GM23338 (cell line): ENCODE data around the gene FKBP1A. TPM values are rescaled to one million over a fixed set of nuclear protein-coding genes. Genes with fewer than 3 reads are reported as not detected.

ENCODE experiments used
- ATAC-seq: fragments of 200-7000 bp; cut with Tn5 transposase; 3 replicates; pipeline ENCODE4 v1.9.1; 2020
- DNase-seq: peaks from one replicate; pipeline ENCODE4 v3.0.0-alpha.2; 2015; ENCODE audit warnings: low spot score
- H2AFZ ChIP-seq: fragments of 200-600 bp; sonication (generic); 2 replicates; pipeline ENCODE4 v1.8.0; 2016; ENCODE audit warnings: antibody characterized with exemption, mild to moderate bottlenecking, moderate library complexity
- H3F3A ChIP-seq: fragments of 200-600 bp; sonication (generic); replicated peaks from 2 replicates; pipeline ENCODE4 v1.8.0; 2017; ENCODE audit warnings: antibody characterized with exemption, mixed run types, low read depth
- H3K27ac ChIP-seq: fragments of 200-600 bp; sonication (generic); 2 replicates; pipeline ENCODE4 v1.6.1; 2016; ENCODE audit warnings: low read depth
- H3K27me3 ChIP-seq: fragments of 200-600 bp; sonication (generic); 2 replicates; pipeline ENCODE4 v1.8.0; 2016; ENCODE audit warnings: mild to moderate bottlenecking, mixed run types, moderate library complexity; ENCODE audit not compliant: insufficient read depth
- H3K36me3 ChIP-seq: fragments of 200-600 bp; sonication (generic); 2 replicates; pipeline ENCODE4 v1.8.0; 2016; ENCODE audit warnings: mild to moderate bottlenecking; ENCODE audit not compliant: insufficient read depth
- H3K4me1 ChIP-seq: fragments of 200-600 bp; sonication (generic); 2 replicates; pipeline ENCODE4 v1.8.0; 2016; ENCODE audit warnings: mild to moderate bottlenecking, moderate library complexity; ENCODE audit not compliant: insufficient read depth
- H3K4me2 ChIP-seq: fragments of 200-600 bp; sonication (generic); 2 replicates; pipeline ENCODE4 v1.7.1; 2017; ENCODE audit warnings: mixed run types
- H3K4me3 ChIP-seq: fragments of 200-600 bp; sonication (generic); 2 replicates; pipeline ENCODE4 v1.6.1; 2016; ENCODE audit warnings: mixed run types
- H3K79me2 ChIP-seq: fragments of 200-600 bp; sonication (generic); replicated peaks from 2 replicates; pipeline ENCODE4 v1.8.0; 2017; ENCODE audit warnings: mild to moderate bottlenecking; ENCODE audit not compliant: insufficient read depth
- H3K9me2 ChIP-seq: fragments of 200-600 bp; sonication (generic); 2 replicates; pipeline ENCODE4 v1.8.0; 2017; ENCODE audit not compliant: insufficient read depth
- H4K20me1 ChIP-seq: fragments of 200-600 bp; sonication (generic); replicated peaks from 2 replicates; pipeline ENCODE4 v1.8.0; 2017; ENCODE audit warnings: mild to moderate bottlenecking; ENCODE audit not compliant: insufficient read depth
- H3K27ac Mint-ChIP-seq: 2 replicates; pipeline ENCODE4 v1.8.0; 2020; ENCODE audit warnings: inconsistent platforms, mild to moderate bottlenecking, moderate library complexity, mixed read lengths
- H3K27me3 Mint-ChIP-seq: 3 replicates; pipeline ENCODE4 v1.8.0; 2022; ENCODE audit warnings: low read depth, mild to moderate bottlenecking, moderate library complexity, mixed read lengths, inconsistent platforms; ENCODE audit not compliant: insufficient read depth, poor library complexity
- H3K36me3 Mint-ChIP-seq: 3 replicates; pipeline ENCODE4 v1.8.0; 2021; ENCODE audit warnings: low read depth, mild to moderate bottlenecking, inconsistent platforms, moderate library complexity, mixed read lengths
- H3K4me1 Mint-ChIP-seq: 3 replicates; pipeline ENCODE4 v1.8.0; 2020; ENCODE audit warnings: mild to moderate bottlenecking, inconsistent platforms, mixed read lengths
- H3K4me3 Mint-ChIP-seq: 3 replicates; pipeline ENCODE4 v1.8.0; 2021; ENCODE audit warnings: moderate library complexity, mild to moderate bottlenecking, inconsistent platforms, mixed read lengths
- H3K9me3 Mint-ChIP-seq: 3 replicates; pipeline ENCODE4 v1.8.0; 2020; ENCODE audit warnings: moderate library complexity, mild to moderate bottlenecking, inconsistent platforms, mixed read lengths
- ETS1 ChIP-seq: IDR thresholded peaks from 2 replicates; pipeline ENCODE4 v1.6.1; 2016; ENCODE audit warnings: antibody characterized with exemption
- EZH2 ChIP-seq: fragments of 200-600 bp; sonication (generic); IDR thresholded peaks from one replicate; pipeline ENCODE4 v1.8.0; 2017; ENCODE audit warnings: antibody characterized with exemption, mild to moderate bottlenecking, low read depth; ENCODE audit not compliant: unreplicated experiment
- EZH2phosphoT487 ChIP-seq: fragments of 200-600 bp; sonication (generic); IDR thresholded peaks from one replicate; pipeline ENCODE4 v1.8.1; 2018; ENCODE audit warnings: antibody characterized with exemption; ENCODE audit not compliant: unreplicated experiment
- JUNB ChIP-seq: IDR thresholded peaks from one replicate; pipeline ENCODE4 v1.6.1; 2016; ENCODE audit warnings: antibody characterized with exemption; ENCODE audit not compliant: unreplicated experiment
- NANOG ChIP-seq: IDR thresholded peaks from 2 replicates; pipeline ENCODE4 v1.6.1; 2016; ENCODE audit warnings: antibody characterized with exemption, borderline replicate concordance
- POLR2AphosphoS5 ChIP-seq: IDR thresholded peaks from 2 replicates; pipeline ENCODE4 v1.6.1; 2016; ENCODE audit warnings: antibody characterized with exemption, low read depth
- REST ChIP-seq: IDR thresholded peaks from one replicate; pipeline ENCODE4 v1.6.1; 2018; ENCODE audit warnings: antibody characterized with exemption; ENCODE audit not compliant: unreplicated experiment
- STAT1 ChIP-seq: IDR thresholded peaks from one replicate; pipeline ENCODE4 v1.6.1; 2016; ENCODE audit warnings: antibody characterized with exemption; ENCODE audit not compliant: unreplicated experiment
- ZNF331 ChIP-seq: fragments of 250-450 bp; sonication (Bioruptor Pico); IDR thresholded peaks from 2 replicates; pipeline ENCODE4 v1.5.0; 2020; ENCODE audit warnings: low read depth, mild to moderate bottlenecking, moderate library complexity
- ZNF462 ChIP-seq: fragments of 250-450 bp; sonication (Bioruptor Pico); IDR thresholded peaks from 2 replicates; pipeline ENCODE4 v1.5.0; 2020; ENCODE audit warnings: mild to moderate bottlenecking, moderate library complexity
- polyA plus RNA-seq: library from polyadenylated mRNA; unstranded; fragments of >200 nt; fragmentation: Nextera tagmentation; extraction: Ambion mirVana; gene quantifications from 2 replicates; pipeline ENCODE4 v1.2.1, GENCODE V29; 2016
- total RNA-seq: library from RNA; depleted of rRNA; stranded (reverse); fragments of >200 nt; shearing (Covaris generic); gene quantifications from 2 replicates; pipeline ENCODE4 v1.2.3, GENCODE V29; 2014
- TF ChIP-seq, protein P1 (sequence below), 2 experiments: fragments of 200-600 bp in 1 of 2; sonication (generic) in 1 of 2; conservative IDR thresholded peaks; 2 replicates each; pipeline versions ENCODE4 v1.5.1 to v1.6.1; 2016 to 2017; ENCODE audit warnings: antibody characterized with exemption in 2 of 2, low read depth in 2 of 2, mild to moderate bottlenecking in 2 of 2, moderate library complexity in 1 of 2

The FKBP1A gene
- total and polyA plus RNA-seq, 2 experiments from 2014 or later = 171 to 350 TPM

GRCh38 chr20:1386323-1386722, 6.5 kb downstream of the FKBP1A start:
- Mint-ChIP-seq H3K36me3 (no peaks in the 10 kb centered on the region; the same call in 1 of the 3 replicates), H3K4me3 (no peak overlapping the region), H3K9me3 (no peaks in the 10 kb centered on the region), H3K27ac (no peak overlapping the region), H3K4me1 (peaks cover 41% of the 10 kb centered on the region), H3K27me3 (no peaks in the 10 kb centered on the region)
- H3K4me3 ChIP-seq = no peak overlapping the region
- H2AFZ ChIP-seq = no peak overlapping the region
- ATAC-seq = no peak
- 0 out of 2 replicates have a peak, but pooled peaks cover under 1% of the 10 kb centered on the region for H3F3A ChIP-seq
- H3K36me3 ChIP-seq = no peaks in the 10 kb centered on the region
- no peaks in the 10 kb centered on the region for H3K27me3 ChIP-seq
- no peaks in the 10 kb centered on the region for H3K9me2 ChIP-seq
- no peak for DNase-seq
- peaks cover 26% of the 10 kb centered on the region for H3K4me1 ChIP-seq
- no peak overlapping the region for H3K4me2 ChIP-seq
- TF ChIP-seq ETS1 = no peak
- TF ChIP-seq, protein P1, sequence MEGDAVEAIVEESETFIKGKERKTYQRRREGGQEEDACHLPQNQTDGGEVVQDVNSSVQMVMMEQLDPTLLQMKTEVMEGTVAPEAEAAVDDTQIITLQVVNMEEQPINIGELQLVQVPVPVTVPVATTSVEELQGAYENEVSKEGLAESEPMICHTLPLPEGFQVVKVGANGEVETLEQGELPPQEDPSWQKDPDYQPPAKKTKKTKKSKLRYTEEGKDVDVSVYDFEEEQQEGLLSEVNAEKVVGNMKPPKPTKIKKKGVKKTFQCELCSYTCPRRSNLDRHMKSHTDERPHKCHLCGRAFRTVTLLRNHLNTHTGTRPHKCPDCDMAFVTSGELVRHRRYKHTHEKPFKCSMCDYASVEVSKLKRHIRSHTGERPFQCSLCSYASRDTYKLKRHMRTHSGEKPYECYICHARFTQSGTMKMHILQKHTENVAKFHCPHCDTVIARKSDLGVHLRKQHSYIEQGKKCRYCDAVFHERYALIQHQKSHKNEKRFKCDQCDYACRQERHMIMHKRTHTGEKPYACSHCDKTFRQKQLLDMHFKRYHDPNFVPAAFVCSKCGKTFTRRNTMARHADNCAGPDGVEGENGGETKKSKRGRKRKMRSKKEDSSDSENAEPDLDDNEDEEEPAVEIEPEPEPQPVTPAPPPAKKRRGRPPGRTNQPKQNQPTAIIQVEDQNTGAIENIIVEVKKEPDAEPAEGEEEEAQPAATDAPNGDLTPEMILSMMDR (conservative IDR thresholded peaks at IDR 0.05; ENCODE audit: low read depth in 2 of 2) = no peak
- no peak for TF ChIP-seq POLR2AphosphoS5
- no peak for TF ChIP-seq NANOG
- TF ChIP-seq ZNF331 (CRISPR knock-in tag) = no peak
- no peak for TF ChIP-seq EZH2
- no peak for TF ChIP-seq JUNB
- TF ChIP-seq EZH2phosphoT487 = no peak
- no peak for TF ChIP-seq REST
- TF ChIP-seq STAT1 = no peak
- TF ChIP-seq ZNF462 (CRISPR knock-in tag) = no peak
- H3K79me2 ChIP-seq = peaks cover 100% of the 10 kb centered on the region
- no peak overlapping the region for H3K27ac ChIP-seq
- H4K20me1 ChIP-seq = peaks cover 85% of the 10 kb centered on the region
